HepG2 (cell line): ENCODE data around the gene LMTK2. TPM values are rescaled to one million over a fixed set of nuclear protein-coding genes. Genes with fewer than 3 reads are reported as not detected.

Experiments
- CREM ChIP-seq, 2 experiments: sonication (generic) in 1 of 2; formaldehyde crosslinking in 1 of 2; IDR thresholded peaks; 2 replicates each; pipeline versions ENCODE4 v1.4.0 to v1.6.1; 2016 to 2020; ENCODE audit warnings: antibody characterized with exemption in 1 of 2, mild to moderate bottlenecking in 1 of 2, missing genetic modification reagents in 1 of 2
- FOXP4 ChIP-seq: sonication (generic); formaldehyde crosslinking; IDR thresholded peaks from 2 replicates; pipeline ENCODE4 v1.4.0; 2020; ENCODE audit warnings: missing genetic modification reagents
- TCF7 ChIP-seq: sonication (generic); IDR thresholded peaks from 2 replicates; pipeline ENCODE4 v1.6.1; 2016; ENCODE audit warnings: antibody characterized with exemption, low read depth
- TEAD3 ChIP-seq: optimal IDR thresholded peaks from 2 replicates; pipeline ENCODE3; 2016; ENCODE audit warnings: borderline replicate concordance
- TFDP2 ChIP-seq: sonication (generic); formaldehyde crosslinking; IDR thresholded peaks from 2 replicates; pipeline ENCODE4 v1.4.0; 2020; ENCODE audit warnings: missing genetic modification reagents
- ZGPAT ChIP-seq: IDR thresholded peaks from 2 replicates; pipeline ENCODE4 v1.6.1; 2016; ENCODE audit warnings: mild to moderate bottlenecking
- ZKSCAN1 ChIP-seq: fragments of 150-350 bp; IDR thresholded peaks from 2 replicates; pipeline ENCODE4 v1.6.1; 2014; ENCODE audit warnings: low read length
- ZNF30 ChIP-seq: sonication (generic); formaldehyde crosslinking; IDR thresholded peaks from 2 replicates; pipeline ENCODE4 v1.5.0; 2020; ENCODE audit warnings: mild to moderate bottlenecking, missing genetic modification reagents
- ZNF33B ChIP-seq: sonication (generic); formaldehyde crosslinking; IDR thresholded peaks from 2 replicates; pipeline ENCODE4 v1.5.1; 2020; ENCODE audit warnings: mild to moderate bottlenecking, missing genetic modification reagents
- ZNF430 ChIP-seq: sonication (generic); formaldehyde crosslinking; IDR thresholded peaks from 2 replicates; pipeline ENCODE4 v1.9.0; 2021; ENCODE audit warnings: mild to moderate bottlenecking, missing genetic modification reagents
- ZNF549 ChIP-seq: sonication (generic); formaldehyde crosslinking; IDR thresholded peaks from 2 replicates; pipeline ENCODE4 v1.5.0; 2020; ENCODE audit warnings: missing genetic modification reagents
- polyA plus RNA-seq, 8 experiments: library from polyadenylated mRNA; depleted of rRNA in 3 of 8; stranded (reverse) in 7 of 8; unstranded in 1 of 8; fragments of >200 nt; fragmentation: Illumina TruSeq in 4 of 8; extraction: Trizol in 4 of 8; gene quantifications; 2 replicates each; pipeline versions ENCODE4 v1.2.1 to v1.2.3, GENCODE V29; 2011 to 2016; ENCODE audit warnings: low read depth in 4 of 8, missing spikeins in 1 of 8, mixed read lengths in 1 of 8; ENCODE audit not compliant: insufficient read depth in 1 of 8
- total RNA-seq, 5 experiments: library from RNA; depleted of rRNA; stranded (reverse); fragments of >200 nt; fragmentation: Illumina TruSeq; extraction: Trizol; gene quantifications; 2 replicates each; pipeline ENCODE4 v1.2.3, GENCODE V29; 2016; ENCODE audit warnings: low read depth in 1 of 5
- TF ChIP-seq, protein P1 (sequence below): sonication (generic); formaldehyde crosslinking; conservative IDR thresholded peaks from 2 replicates; pipeline ENCODE4 v1.4.0; 2020; ENCODE audit warnings: mild to moderate bottlenecking, missing genetic modification reagents, moderate library complexity
- TF ChIP-seq, protein P2 (sequence below): sonication (generic); formaldehyde crosslinking; IDR thresholded peaks from 2 replicates; pipeline ENCODE4 v1.8.0; 2022; ENCODE audit warnings: missing genetic modification reagents, mild to moderate bottlenecking, borderline replicate concordance
- TF ChIP-seq, protein P3 (sequence below): sonication (generic); formaldehyde crosslinking; IDR thresholded peaks from 2 replicates; pipeline ENCODE4 v1.8.0; 2022; ENCODE audit warnings: mild to moderate bottlenecking, missing genetic modification reagents, borderline replicate concordance

Gene LMTK2
- total and polyA plus RNA-seq, 2 of the 13 experiments (the other 11 are each of a cell fraction or from before 2014, with no cell fraction given) = 9.5 to 11.7 TPM

- TF ChIP-seq, protein P1, sequence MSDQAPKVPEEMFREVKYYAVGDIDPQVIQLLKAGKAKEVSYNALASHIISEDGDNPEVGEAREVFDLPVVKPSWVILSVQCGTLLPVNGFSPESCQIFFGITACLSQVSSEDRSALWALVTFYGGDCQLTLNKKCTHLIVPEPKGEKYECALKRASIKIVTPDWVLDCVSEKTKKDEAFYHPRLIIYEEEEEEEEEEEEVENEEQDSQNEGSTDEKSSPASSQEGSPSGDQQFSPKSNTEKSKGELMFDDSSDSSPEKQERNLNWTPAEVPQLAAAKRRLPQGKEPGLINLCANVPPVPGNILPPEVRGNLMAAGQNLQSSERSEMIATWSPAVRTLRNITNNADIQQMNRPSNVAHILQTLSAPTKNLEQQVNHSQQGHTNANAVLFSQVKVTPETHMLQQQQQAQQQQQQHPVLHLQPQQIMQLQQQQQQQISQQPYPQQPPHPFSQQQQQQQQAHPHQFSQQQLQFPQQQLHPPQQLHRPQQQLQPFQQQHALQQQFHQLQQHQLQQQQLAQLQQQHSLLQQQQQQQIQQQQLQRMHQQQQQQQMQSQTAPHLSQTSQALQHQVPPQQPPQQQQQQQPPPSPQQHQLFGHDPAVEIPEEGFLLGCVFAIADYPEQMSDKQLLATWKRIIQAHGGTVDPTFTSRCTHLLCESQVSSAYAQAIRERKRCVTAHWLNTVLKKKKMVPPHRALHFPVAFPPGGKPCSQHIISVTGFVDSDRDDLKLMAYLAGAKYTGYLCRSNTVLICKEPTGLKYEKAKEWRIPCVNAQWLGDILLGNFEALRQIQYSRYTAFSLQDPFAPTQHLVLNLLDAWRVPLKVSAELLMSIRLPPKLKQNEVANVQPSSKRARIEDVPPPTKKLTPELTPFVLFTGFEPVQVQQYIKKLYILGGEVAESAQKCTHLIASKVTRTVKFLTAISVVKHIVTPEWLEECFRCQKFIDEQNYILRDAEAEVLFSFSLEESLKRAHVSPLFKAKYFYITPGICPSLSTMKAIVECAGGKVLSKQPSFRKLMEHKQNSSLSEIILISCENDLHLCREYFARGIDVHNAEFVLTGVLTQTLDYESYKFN (CRISPR knock-in tag) = peak; percentile 95
- TF ChIP-seq TCF7 (no peak), ZNF430 (CRISPR knock-in tag) (0 out of 2 replicates have a peak, but pooled peaks have one; percentile 21), ZNF30 (CRISPR knock-in tag) (no peak), FOXP4 (CRISPR knock-in tag) (peak; percentile 69), ZKSCAN1 (no peak), TEAD3 (CRISPR knock-in tag) (peak; percentile 80), ZGPAT (CRISPR knock-in tag) (peak; percentile 55; the same call in 1 of the 2 replicates), CREM (IDR thresholded peaks at IDR 0.05) (peak; percentile 51; the same call in 1 of the 2 replicates), CREM (CRISPR knock-in tag; IDR thresholded peaks at IDR 0.05) (no peak), TFDP2 (CRISPR knock-in tag) (0 out of 2 replicates have a peak, but pooled peaks have one; percentile 58), ZNF549 (CRISPR knock-in tag) (no peak), ZNF33B (CRISPR knock-in tag) (no peak)
- TF ChIP-seq, protein P2, sequence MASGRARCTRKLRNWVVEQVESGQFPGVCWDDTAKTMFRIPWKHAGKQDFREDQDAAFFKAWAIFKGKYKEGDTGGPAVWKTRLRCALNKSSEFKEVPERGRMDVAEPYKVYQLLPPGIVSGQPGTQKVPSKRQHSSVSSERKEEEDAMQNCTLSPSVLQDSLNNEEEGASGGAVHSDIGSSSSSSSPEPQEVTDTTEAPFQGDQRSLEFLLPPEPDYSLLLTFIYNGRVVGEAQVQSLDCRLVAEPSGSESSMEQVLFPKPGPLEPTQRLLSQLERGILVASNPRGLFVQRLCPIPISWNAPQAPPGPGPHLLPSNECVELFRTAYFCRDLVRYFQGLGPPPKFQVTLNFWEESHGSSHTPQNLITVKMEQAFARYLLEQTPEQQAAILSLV = no peak
- TF ChIP-seq, protein P3, sequence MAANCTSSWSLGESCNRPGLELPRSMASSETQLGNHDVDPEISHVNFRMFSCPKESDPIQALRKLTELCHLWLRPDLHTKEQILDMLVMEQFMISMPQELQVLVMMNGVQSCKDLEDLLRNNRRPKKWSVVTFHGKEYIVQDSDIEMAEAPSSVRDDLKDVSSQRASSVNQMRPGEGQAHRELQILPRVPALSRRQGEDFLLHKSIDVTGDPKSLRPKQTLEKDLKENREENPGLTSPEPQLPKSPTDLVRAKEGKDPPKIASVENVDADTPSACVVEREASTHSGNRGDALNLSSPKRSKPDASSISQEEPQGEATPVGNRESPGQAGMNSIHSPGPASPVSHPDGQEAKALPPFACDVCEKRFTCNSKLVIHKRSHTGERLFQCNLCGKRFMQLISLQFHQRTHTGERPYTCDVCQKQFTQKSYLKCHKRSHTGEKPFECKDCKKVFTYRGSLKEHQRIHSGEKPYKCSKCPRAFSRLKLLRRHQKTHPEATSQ (CRISPR knock-in tag) = 0 out of 2 replicates have a peak, but pooled peaks have one; percentile 38
These were observed 105.2 kb downstream of the LMTK2 start (continued) for GRCh38 chr7:98211676-98212531.
